Measurements from ENCODE around the gene CEACAM19.

DNA sequence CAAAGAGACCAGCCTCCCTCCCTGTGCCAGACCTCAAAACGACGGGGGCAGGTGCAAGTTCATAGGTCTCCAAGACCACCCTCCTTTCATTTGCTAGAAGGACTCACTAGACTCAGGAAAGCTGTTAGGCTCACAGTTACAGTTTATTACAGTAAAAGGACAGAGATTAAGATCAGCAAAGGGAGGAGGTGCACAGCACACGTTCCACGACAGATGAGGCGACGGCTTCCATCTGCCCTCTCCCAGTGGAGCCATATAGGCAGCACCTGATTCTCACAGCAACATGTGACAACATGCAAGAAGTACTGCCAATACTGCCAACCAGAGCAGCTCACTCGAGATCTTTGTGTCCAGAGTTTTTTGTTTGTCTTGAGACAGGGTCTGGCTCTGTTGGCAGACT lies 9.4 kb upstream of the CEACAM19 start:
- TF ChIP-seq, protein P1, sequence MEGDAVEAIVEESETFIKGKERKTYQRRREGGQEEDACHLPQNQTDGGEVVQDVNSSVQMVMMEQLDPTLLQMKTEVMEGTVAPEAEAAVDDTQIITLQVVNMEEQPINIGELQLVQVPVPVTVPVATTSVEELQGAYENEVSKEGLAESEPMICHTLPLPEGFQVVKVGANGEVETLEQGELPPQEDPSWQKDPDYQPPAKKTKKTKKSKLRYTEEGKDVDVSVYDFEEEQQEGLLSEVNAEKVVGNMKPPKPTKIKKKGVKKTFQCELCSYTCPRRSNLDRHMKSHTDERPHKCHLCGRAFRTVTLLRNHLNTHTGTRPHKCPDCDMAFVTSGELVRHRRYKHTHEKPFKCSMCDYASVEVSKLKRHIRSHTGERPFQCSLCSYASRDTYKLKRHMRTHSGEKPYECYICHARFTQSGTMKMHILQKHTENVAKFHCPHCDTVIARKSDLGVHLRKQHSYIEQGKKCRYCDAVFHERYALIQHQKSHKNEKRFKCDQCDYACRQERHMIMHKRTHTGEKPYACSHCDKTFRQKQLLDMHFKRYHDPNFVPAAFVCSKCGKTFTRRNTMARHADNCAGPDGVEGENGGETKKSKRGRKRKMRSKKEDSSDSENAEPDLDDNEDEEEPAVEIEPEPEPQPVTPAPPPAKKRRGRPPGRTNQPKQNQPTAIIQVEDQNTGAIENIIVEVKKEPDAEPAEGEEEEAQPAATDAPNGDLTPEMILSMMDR (IDR thresholded peaks at IDR 0.05): no peak
- no peak for TF ChIP-seq POLR2AphosphoS5 (IDR thresholded peaks at IDR 0.05)
- TF ChIP-seq POLR2A (IDR thresholded peaks at IDR 0.05; ENCODE audit: low read depth): no peak
- no peak for TF ChIP-seq EP300 (IDR thresholded peaks at IDR 0.05)
